Measurements from ENCODE around the gene SPAG9.

- TF ChIP-seq, protein P1, sequence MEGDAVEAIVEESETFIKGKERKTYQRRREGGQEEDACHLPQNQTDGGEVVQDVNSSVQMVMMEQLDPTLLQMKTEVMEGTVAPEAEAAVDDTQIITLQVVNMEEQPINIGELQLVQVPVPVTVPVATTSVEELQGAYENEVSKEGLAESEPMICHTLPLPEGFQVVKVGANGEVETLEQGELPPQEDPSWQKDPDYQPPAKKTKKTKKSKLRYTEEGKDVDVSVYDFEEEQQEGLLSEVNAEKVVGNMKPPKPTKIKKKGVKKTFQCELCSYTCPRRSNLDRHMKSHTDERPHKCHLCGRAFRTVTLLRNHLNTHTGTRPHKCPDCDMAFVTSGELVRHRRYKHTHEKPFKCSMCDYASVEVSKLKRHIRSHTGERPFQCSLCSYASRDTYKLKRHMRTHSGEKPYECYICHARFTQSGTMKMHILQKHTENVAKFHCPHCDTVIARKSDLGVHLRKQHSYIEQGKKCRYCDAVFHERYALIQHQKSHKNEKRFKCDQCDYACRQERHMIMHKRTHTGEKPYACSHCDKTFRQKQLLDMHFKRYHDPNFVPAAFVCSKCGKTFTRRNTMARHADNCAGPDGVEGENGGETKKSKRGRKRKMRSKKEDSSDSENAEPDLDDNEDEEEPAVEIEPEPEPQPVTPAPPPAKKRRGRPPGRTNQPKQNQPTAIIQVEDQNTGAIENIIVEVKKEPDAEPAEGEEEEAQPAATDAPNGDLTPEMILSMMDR (IDR thresholded peaks at IDR 0.05) = no peak
- TF ChIP-seq POLR2A (IDR thresholded peaks at IDR 0.05) = no peak
These were observed 207.5 kb downstream of the SPAG9 start for GRCh38 chr17:50913120-50913519.
